ENCODE results near the gene GPC5. TPM values are rescaled to one million over a fixed set of nuclear protein-coding genes. Genes with fewer than 3 reads are reported as not detected.

The GPC5 gene
- total and polyA plus RNA-seq, 2 of the 8 experiments (the other 6 are each of a cell fraction or from before 2014, with no cell fraction given), result 0.20 to 0.39 TPM

GRCh38 chr13:91588541-91588940 is 190.1 kb downstream of the GPC5 start:
- Histone ChIP-seq H3K56ac (replicated peaks; ENCODE audit: insufficient read length, low read depth, low read length) (no peak overlapping the region), H3K14ac (ENCODE audit: insufficient read length) (no peak overlapping the region), H3K4me1 (replicated peaks in 1 of 4; ENCODE audit: control insufficient read depth in 3 of 4, insufficient read depth in 4 of 4, low read length in 3 of 4) (no peaks in the 10 kb centered on the region), H3K4ac (replicated peaks; ENCODE audit: insufficient read length, low read depth, low read length) (no peak overlapping the region), H2BK12ac (ENCODE audit: low read depth, low read length) (no peak overlapping the region), H3K79me2 (ENCODE audit: control insufficient read depth in 1 of 2, insufficient read depth in 2 of 2, low read length in 2 of 2) (no peaks in the 10 kb centered on the region), H3K4me2 (ENCODE audit: insufficient read depth in 1 of 2, low read depth in 2 of 2, low read length in 2 of 2) (no peak overlapping the region), H3K27ac (ENCODE audit: low read depth, low read length) (no peak overlapping the region), H3K23ac (ENCODE audit: insufficient read length) (no peak overlapping the region), H2BK5ac (ENCODE audit: low read depth, low read length) (no peak overlapping the region), H3K9ac (replicated peaks in 1 of 4; ENCODE audit: extremely low read depth in 1 of 4, low read depth in 3 of 4, low read length in 3 of 4) (no peak overlapping the region), H3K79me1 (ENCODE audit: low read depth, low read length) (no peaks in the 10 kb centered on the region), H2AK5ac (ENCODE audit: low read depth, low read length) (no peak overlapping the region), H3K27me3 (replicated peaks in 1 of 4; ENCODE audit: control insufficient read depth in 3 of 4, extremely low read depth in 1 of 4, insufficient read depth in 3 of 4, low read length in 3 of 4) (no peaks in the 10 kb centered on the region), H3K4me3 (ENCODE audit: extremely low read depth in 1 of 4, insufficient read depth in 2 of 4, low read depth in 3 of 4, low read length in 4 of 4) (no peak overlapping the region), H4K20me1 (replicated peaks in 1 of 2; ENCODE audit: control insufficient read depth in 1 of 2, insufficient read depth in 2 of 2, low read length in 2 of 2) (no peaks in the 10 kb centered on the region), H3K18ac (ENCODE audit: extremely low read depth, low read length) (no peak overlapping the region), H4K91ac (replicated peaks; ENCODE audit: insufficient read length, low read length) (no peak overlapping the region), H2BK15ac (ENCODE audit: low read length) (no peak overlapping the region), H3K36me3 (ENCODE audit: control insufficient read depth in 2 of 4, insufficient read depth in 4 of 4, low read length in 3 of 4) (no peaks in the 10 kb centered on the region), H4K5ac (ENCODE audit: insufficient read length, low read depth, low read length) (no peak overlapping the region), H4K8ac (ENCODE audit: extremely low read depth, insufficient read depth, low read length) (no peak overlapping the region), H2BK20ac (ENCODE audit: low read length) (no peak overlapping the region), H2AFZ (ENCODE audit: low read length) (no peak overlapping the region), H3K9me3 (ENCODE audit: insufficient read depth in 2 of 2, low read depth in 1 of 2, low read length in 1 of 2) (no peaks in the 10 kb centered on the region), H2BK120ac (replicated peaks; ENCODE audit: low read depth, low read length) (no peak overlapping the region), H3K23me2 (ENCODE audit: low read depth, low read length) (no peaks in the 10 kb centered on the region)
- DNase-seq (ENCODE audit: low read depth in 1 of 2, low spot score in 2 of 2) (no peak), FAIRE-seq (no peak)
- POLR2A ChIA-PET (ENCODE audit: partially characterized antibody), result no interaction called here
- CTCF ChIA-PET (ENCODE audit: partially characterized antibody), result interaction anchor here (2.0 kb wide), 1 partner anchor 12 kb away, joined by 9 read pairs; no protein-coding TSS in a partner anchor
- TF ChIP-seq ZNF274 (IDR thresholded peaks at IDR 0.05; ENCODE audit: borderline replicate concordance, extremely low read depth, low read length) (no peak), JUN (IDR thresholded peaks at IDR 0.05; ENCODE audit: low read depth, low read length) (no peak), CHD1 (IDR thresholded peaks at IDR 0.05; ENCODE audit: low read depth, low read length) (no peak), POLR2AphosphoS5 (IDR thresholded peaks at IDR 0.05; ENCODE audit: low read depth, low read length) (no peak), CTCF (IDR thresholded peaks at IDR 0.05; ENCODE audit: control extremely low read depth in 1 of 3, insufficient read depth in 1 of 3, low read depth in 1 of 3, low read length in 3 of 3) (no peak), CREB1 (IDR thresholded peaks at IDR 0.05) (no peak), RBBP5 (IDR thresholded peaks at IDR 0.05; ENCODE audit: borderline replicate concordance, low read depth, low read length) (no peak), MAX (IDR thresholded peaks at IDR 0.05) (no peak), USF2 (IDR thresholded peaks at IDR 0.05; ENCODE audit: low read length) (no peak), EZH2 (IDR thresholded peaks at IDR 0.05; ENCODE audit: low read depth, low read length, severe bottlenecking) (no peak)

Measured in H1 (cell line).